IMR-90 (cell line): ENCODE data around the gene APOF.

Source experiments
- BHLHE40 ChIP-seq: fragments of 150-350 bp; IDR thresholded peaks from 2 replicates; pipeline ENCODE4 v1.6.1; 2016; ENCODE audit warnings: mild to moderate bottlenecking, low read depth, low read length
- FOS ChIP-seq: fragments of 150-350 bp; IDR thresholded peaks from 2 replicates; pipeline ENCODE4 v1.6.1; 2016; ENCODE audit warnings: low read depth, low read length
- MAFK ChIP-seq: IDR thresholded peaks from 2 replicates; pipeline ENCODE4 v1.6.1; 2012; ENCODE audit warnings: low read depth, low read length, improper control_type of control experiment
- MAZ ChIP-seq: IDR thresholded peaks from 2 replicates; pipeline ENCODE4 v1.6.1; 2012; ENCODE audit warnings: low read depth, mild to moderate bottlenecking, low read length, improper control_type of control experiment, moderate library complexity, borderline replicate concordance
- MXI1 ChIP-seq: IDR thresholded peaks from 2 replicates; pipeline ENCODE4 v1.6.1; 2012; ENCODE audit warnings: low read depth, mild to moderate bottlenecking, low read length, moderate library complexity, borderline replicate concordance
- POLR2A ChIP-seq: IDR thresholded peaks from 2 replicates; pipeline ENCODE4 v1.6.1; 2012; ENCODE audit warnings: mild to moderate bottlenecking, low read depth, low read length
- RCOR1 ChIP-seq: IDR thresholded peaks from 2 replicates; pipeline ENCODE4 v1.6.1; 2012; ENCODE audit warnings: mild to moderate bottlenecking, low read length, improper control_type of control experiment; ENCODE audit not compliant: insufficient replicate concordance
- RFX5 ChIP-seq: IDR thresholded peaks from 2 replicates; pipeline ENCODE4 v1.8.0; 2012; ENCODE audit warnings: low read depth, mild to moderate bottlenecking, low read length, moderate library complexity
- SMC3 ChIP-seq: fragments of 150-350 bp; IDR thresholded peaks from 2 replicates; pipeline ENCODE4 v1.6.1; 2016; ENCODE audit warnings: low read depth, mild to moderate bottlenecking, antibody characterized with exemption, low read length, moderate library complexity
- TF ChIP-seq, protein P1 (sequence below): conservative IDR thresholded peaks from 2 replicates; pipeline ENCODE4 v1.5.1; 2012; ENCODE audit warnings: mild to moderate bottlenecking, low read depth, low read length, improper control_type of control experiment
- TF ChIP-seq, protein P2 (sequence below): fragments of 150-350 bp; IDR thresholded peaks from 2 replicates; pipeline ENCODE4 v1.6.1; 2017; ENCODE audit warnings: mild to moderate bottlenecking, antibody characterized with exemption, low read length, low read depth

DNA sequence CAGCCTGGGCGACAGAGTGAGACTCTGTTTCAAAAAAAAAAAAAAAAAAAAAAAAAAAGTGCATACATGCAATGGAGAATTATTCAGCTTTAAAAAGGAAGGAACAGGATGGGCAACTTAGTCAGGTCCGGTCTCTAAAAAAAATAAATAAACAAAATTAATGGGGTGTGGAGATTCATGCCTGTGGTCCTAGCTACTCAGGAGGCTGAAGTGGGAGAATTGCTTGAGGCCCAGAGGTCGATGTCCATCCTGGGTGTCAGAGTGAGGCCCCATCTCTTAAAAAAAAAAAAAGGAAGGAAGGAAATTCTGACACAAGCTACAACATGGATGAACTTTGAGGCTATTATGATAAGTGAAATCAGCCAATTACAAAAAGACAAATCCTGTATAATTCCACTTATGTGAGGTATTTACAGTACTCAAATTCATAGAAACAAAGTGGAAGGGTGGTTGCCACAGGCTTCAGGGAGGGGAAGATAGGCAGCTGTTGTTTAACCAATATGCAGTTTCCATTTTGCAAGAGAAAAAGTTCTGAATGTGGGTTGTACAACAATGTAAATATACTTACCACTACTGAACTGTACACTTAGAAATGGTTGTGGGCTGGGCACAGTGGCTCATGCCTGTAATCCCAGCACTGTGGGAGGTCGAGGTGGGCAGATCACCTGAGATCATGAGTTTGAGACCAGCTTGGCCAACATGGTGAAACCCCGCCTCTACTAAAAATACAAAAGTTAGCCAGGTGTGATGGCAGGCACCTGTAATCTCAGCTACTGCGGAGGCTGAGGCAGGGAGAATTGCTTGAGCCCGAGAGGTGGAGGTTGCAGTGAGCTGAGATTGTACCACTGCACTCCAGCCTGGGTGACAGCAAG lies 12.3 kb upstream of the APOF start:
- TF ChIP-seq, protein P1, sequence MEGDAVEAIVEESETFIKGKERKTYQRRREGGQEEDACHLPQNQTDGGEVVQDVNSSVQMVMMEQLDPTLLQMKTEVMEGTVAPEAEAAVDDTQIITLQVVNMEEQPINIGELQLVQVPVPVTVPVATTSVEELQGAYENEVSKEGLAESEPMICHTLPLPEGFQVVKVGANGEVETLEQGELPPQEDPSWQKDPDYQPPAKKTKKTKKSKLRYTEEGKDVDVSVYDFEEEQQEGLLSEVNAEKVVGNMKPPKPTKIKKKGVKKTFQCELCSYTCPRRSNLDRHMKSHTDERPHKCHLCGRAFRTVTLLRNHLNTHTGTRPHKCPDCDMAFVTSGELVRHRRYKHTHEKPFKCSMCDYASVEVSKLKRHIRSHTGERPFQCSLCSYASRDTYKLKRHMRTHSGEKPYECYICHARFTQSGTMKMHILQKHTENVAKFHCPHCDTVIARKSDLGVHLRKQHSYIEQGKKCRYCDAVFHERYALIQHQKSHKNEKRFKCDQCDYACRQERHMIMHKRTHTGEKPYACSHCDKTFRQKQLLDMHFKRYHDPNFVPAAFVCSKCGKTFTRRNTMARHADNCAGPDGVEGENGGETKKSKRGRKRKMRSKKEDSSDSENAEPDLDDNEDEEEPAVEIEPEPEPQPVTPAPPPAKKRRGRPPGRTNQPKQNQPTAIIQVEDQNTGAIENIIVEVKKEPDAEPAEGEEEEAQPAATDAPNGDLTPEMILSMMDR, result no peak
- TF ChIP-seq MXI1 (no peak), RFX5 (no peak), POLR2A (no peak), MAFK (no peak), BHLHE40 (no peak), FOS (no peak), SMC3 (no peak), RCOR1 (no peak), MAZ (no peak)
- TF ChIP-seq, protein P2, sequence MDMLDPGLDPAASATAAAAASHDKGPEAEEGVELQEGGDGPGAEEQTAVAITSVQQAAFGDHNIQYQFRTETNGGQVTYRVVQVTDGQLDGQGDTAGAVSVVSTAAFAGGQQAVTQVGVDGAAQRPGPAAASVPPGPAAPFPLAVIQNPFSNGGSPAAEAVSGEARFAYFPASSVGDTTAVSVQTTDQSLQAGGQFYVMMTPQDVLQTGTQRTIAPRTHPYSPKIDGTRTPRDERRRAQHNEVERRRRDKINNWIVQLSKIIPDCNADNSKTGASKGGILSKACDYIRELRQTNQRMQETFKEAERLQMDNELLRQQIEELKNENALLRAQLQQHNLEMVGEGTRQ, result no peak
